OCI-LY1 (cell line): ENCODE data around the gene BCHE.

Experiments
- H2AFZ ChIP-seq: fragments of 200-600 bp; sonication (generic), shearing (Covaris generic); 2 replicates; pipeline ENCODE4 v1.6.0; 2014; ENCODE audit warnings: antibody characterized with exemption, mild to moderate bottlenecking, low read length
- H3F3A ChIP-seq: fragments of 200-600 bp; sonication (generic), shearing (Covaris generic); 2 replicates; pipeline ENCODE4 v1.6.0; 2014; ENCODE audit warnings: mild to moderate bottlenecking, antibody characterized with exemption, low read length, moderate library complexity; ENCODE audit not compliant: insufficient read depth
- H3K27ac ChIP-seq: fragments of 200-600 bp; sonication (generic); 2 replicates; pipeline ENCODE4 v1.5.1; 2014; ENCODE audit warnings: low read length, mixed run types, mild to moderate bottlenecking, low read depth; ENCODE audit not compliant: poor library complexity, severe bottlenecking
- H3K27me3 ChIP-seq: fragments of 200-600 bp; sonication (generic); 2 replicates; pipeline ENCODE4 v1.6.0; 2014; ENCODE audit warnings: antibody characterized with exemption, mild to moderate bottlenecking, low read length, moderate library complexity; ENCODE audit not compliant: insufficient read depth
- H3K36me3 ChIP-seq: fragments of 200-600 bp; sonication (generic); 2 replicates; pipeline ENCODE4 v1.6.1; 2014; ENCODE audit warnings: mild to moderate bottlenecking, antibody characterized with exemption, low read length, moderate library complexity, mixed read lengths; ENCODE audit not compliant: insufficient read depth
- H3K4me1 ChIP-seq: fragments of 200-600 bp; sonication (generic); 2 replicates; pipeline ENCODE4 v1.5.1; 2014; ENCODE audit warnings: mild to moderate bottlenecking, low read length, moderate library complexity; ENCODE audit not compliant: insufficient read depth, severe bottlenecking
- H3K4me2 ChIP-seq: fragments of 200-600 bp; sonication (generic), shearing (Covaris generic); 2 replicates; pipeline ENCODE4 v1.6.1; 2014; ENCODE audit warnings: low read length
- H3K4me3 ChIP-seq: fragments of 200-600 bp; sonication (generic); 2 replicates; pipeline ENCODE4 v1.5.1; 2014; ENCODE audit warnings: low read length, low read depth, mild to moderate bottlenecking, mixed read lengths; ENCODE audit not compliant: poor library complexity, severe bottlenecking
- H3K79me2 ChIP-seq: fragments of 200-600 bp; shearing (Covaris generic); 2 replicates; pipeline ENCODE4 v1.6.1; 2016; ENCODE audit warnings: mixed run types, low read length, mixed read lengths; ENCODE audit not compliant: insufficient read depth
- H3K9ac ChIP-seq: fragments of 200-600 bp; sonication (generic), shearing (Covaris generic); 2 replicates; pipeline ENCODE4 v1.6.1; 2014; ENCODE audit warnings: mild to moderate bottlenecking, low read length, mixed read lengths
- H3K9me2 ChIP-seq: fragments of 200-600 bp; sonication (generic), shearing (Covaris generic); 2 replicates; pipeline ENCODE4 v1.6.1; 2014; ENCODE audit warnings: low read depth, mild to moderate bottlenecking, low read length, mixed read lengths
- H3K9me3 ChIP-seq: fragments of 200-600 bp; shearing (Covaris generic); 2 replicates; pipeline ENCODE4 v1.6.1; 2014; ENCODE audit warnings: low read length, mixed read lengths
- H4K20me1 ChIP-seq: fragments of 200-600 bp; sonication (generic), shearing (Covaris generic); 2 replicates; pipeline ENCODE4 v1.6.0; 2016; ENCODE audit warnings: mild to moderate bottlenecking, low read length; ENCODE audit not compliant: insufficient read depth
- CTCF ChIP-seq: fragments of 200-600 bp; sonication (generic), shearing (Covaris generic); IDR thresholded peaks from 2 replicates; pipeline ENCODE4 v1.5.1; 2017; ENCODE audit warnings: mild to moderate bottlenecking, antibody characterized with exemption, low read length, moderate library complexity, mixed read lengths
- EZH2 ChIP-seq: fragments of 200-600 bp; sonication (generic), shearing (Covaris generic); IDR thresholded peaks from 2 replicates; pipeline ENCODE4 v1.8.0; 2017; ENCODE audit warnings: borderline replicate concordance, mixed run types, mild to moderate bottlenecking, antibody characterized with exemption, low read length, moderate library complexity, mixed read lengths

Gene BCHE

DNA sequence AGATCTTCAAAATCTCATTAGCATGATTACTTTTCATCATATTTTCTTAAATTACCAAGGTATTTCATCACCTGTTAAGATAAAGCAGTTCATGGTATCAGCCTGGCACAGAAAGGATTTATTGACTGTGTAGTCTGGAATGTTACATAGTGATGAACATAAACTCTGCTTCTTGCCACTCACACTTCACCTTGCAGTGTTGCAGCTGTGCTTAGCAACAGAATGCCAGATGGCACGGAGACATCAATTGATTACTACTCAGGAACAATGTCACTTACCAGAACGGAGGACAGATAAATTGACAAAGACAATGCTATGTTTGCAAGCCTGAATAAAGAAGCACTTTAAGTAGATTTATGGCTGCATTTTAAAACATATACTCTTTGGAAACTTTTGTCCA is 15.0 kb upstream of the BCHE start:
- no peak overlapping the region for H3K4me3 ChIP-seq
- H3K4me1 ChIP-seq = no peaks in the 10 kb centered on the region
- H3F3A ChIP-seq = no peaks in the 10 kb centered on the region
- H4K20me1 ChIP-seq = no peaks in the 10 kb centered on the region
- no peak overlapping the region for H2AFZ ChIP-seq
- H3K27ac ChIP-seq = no peak overlapping the region
- H3K79me2 ChIP-seq = no peaks in the 10 kb centered on the region
- no peaks in the 10 kb centered on the region for H3K27me3 ChIP-seq
- H3K9ac ChIP-seq = no peak overlapping the region
- H3K9me3 ChIP-seq = no peaks in the 10 kb centered on the region
- no peak for TF ChIP-seq CTCF
- H3K9me2 ChIP-seq = no peaks in the 10 kb centered on the region
- no peak overlapping the region for H3K4me2 ChIP-seq
- no peaks in the 10 kb centered on the region for H3K36me3 ChIP-seq

DNA sequence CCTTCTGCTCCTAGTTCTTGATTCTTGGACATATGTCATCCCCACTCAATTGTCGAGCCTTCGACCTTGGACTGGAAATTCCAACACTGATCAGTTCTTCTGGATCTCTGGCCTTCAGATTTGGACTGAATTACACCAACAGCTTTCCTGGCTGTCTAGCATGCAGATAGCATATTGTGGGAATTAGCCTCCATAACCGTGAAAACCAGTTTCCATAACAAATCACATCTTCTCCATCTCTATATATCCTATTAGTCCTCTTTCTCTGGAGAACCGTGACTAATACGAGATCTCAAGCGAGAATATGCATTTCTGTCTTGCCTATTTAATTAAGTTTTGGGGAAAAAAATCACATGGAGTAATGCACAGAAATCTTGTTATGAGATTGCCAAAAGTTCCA is 8.8 kb upstream of the BCHE start:
- H3K27ac ChIP-seq = no peak overlapping the region
- H3K4me2 ChIP-seq = no peak overlapping the region
- no peaks in the 10 kb centered on the region for H3K9me3 ChIP-seq
- H3K9ac ChIP-seq = no peak overlapping the region
- H3K9me2 ChIP-seq = no peaks in the 10 kb centered on the region
- H2AFZ ChIP-seq = no peak overlapping the region
- no peaks in the 10 kb centered on the region for H3K27me3 ChIP-seq
- H3K4me1 ChIP-seq = no peaks in the 10 kb centered on the region
- no peaks in the 10 kb centered on the region for H3F3A ChIP-seq
- TF ChIP-seq CTCF (no peak), EZH2 (no peak)
- H3K79me2 ChIP-seq = no peaks in the 10 kb centered on the region
- no peaks in the 10 kb centered on the region for H4K20me1 ChIP-seq
- no peak overlapping the region for H3K4me3 ChIP-seq
- H3K36me3 ChIP-seq = no peaks in the 10 kb centered on the region

GRCh38 chr3:165839296-165840076 is 2.3 kb upstream of the BCHE start:
- H3K9me3 ChIP-seq = no peaks in the 10 kb centered on the region
- no peaks in the 10 kb centered on the region for H3K4me1 ChIP-seq
- no peaks in the 10 kb centered on the region for H3K9me2 ChIP-seq
- H3K36me3 ChIP-seq = no peaks in the 10 kb centered on the region
- no peak overlapping the region for H2AFZ ChIP-seq
- no peaks in the 10 kb centered on the region for H4K20me1 ChIP-seq
- no peaks in the 10 kb centered on the region for H3K79me2 ChIP-seq
- no peak overlapping the region for H3K9ac ChIP-seq
- no peaks in the 10 kb centered on the region for H3F3A ChIP-seq
- H3K27ac ChIP-seq = no peak overlapping the region
- TF ChIP-seq EZH2 (no peak), CTCF (no peak)
- H3K27me3 ChIP-seq = no peaks in the 10 kb centered on the region
- H3K4me3 ChIP-seq = no peak overlapping the region
- no peak overlapping the region for H3K4me2 ChIP-seq
